ENCODE measurements around the gene CHMP3.
"Not testable (repeated sequence)": the region's sequence is repeated elsewhere in the genome, so short reads cannot be mapped to it uniquely, and the experiment has no call there.

Gene CHMP3

DNA sequence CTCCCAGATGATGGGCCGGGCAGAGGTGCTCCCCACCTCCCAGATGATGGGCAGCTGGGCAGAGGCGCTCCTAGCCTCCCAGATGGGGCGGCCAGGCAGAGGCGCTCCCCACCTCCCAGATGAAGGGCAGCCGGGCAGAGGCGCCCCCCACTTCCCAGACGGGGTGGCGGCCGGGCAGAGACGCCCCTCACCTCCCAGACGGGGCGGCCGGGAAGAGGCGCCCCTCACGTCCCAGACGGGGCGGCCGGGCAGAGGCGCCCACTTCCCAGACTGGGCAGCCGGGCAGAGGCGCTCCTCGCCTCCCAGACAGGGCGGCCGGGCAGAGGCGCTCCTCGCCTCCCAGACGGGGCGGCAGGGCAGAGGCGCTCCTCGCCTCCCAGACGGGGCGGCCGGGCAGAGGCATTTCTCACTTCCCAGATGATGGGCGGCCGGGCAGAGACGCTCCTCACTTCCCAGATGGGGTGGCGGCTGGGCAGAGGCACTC, 14.3 kb downstream of the CHMP3 start:
- not testable (repeated sequence) for DNase-seq

GRCh38 chr2:86548165-86548912, 14.9 kb downstream of the CHMP3 start:
- not testable (repeated sequence) for DNase-seq

DNA sequence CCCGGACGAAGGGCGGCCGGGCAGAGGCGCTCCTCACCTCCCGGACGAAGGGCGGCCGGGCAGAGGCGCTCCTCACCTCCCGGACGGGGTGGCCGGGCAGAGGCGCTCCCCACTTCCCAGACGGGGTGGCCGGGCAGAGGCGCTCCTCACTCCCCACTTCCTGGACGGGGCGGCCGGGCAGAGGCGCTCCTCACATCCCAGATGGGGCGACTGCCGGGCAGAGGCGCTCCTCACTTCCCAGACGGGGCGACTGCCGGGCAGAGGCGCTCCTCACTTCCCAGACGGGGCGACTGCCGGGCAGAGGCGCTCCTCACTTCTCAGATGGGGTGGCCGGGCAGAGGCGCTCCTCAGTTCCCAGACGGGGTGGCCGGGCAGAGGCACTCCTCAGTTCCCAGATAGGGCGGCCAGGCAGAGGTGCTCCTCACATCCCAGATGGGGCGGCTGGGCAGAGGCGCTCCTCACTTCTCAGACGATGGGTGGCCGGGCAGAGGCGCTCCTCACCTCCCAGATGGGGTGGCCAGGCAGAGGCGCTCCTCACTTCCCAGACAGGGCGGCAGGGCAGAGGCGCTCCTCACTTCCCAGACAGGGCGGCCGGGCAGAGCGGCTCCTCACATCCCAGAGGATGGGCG, 17.8 kb downstream of the CHMP3 start:
- DNase-seq: not testable (repeated sequence)

DNA sequence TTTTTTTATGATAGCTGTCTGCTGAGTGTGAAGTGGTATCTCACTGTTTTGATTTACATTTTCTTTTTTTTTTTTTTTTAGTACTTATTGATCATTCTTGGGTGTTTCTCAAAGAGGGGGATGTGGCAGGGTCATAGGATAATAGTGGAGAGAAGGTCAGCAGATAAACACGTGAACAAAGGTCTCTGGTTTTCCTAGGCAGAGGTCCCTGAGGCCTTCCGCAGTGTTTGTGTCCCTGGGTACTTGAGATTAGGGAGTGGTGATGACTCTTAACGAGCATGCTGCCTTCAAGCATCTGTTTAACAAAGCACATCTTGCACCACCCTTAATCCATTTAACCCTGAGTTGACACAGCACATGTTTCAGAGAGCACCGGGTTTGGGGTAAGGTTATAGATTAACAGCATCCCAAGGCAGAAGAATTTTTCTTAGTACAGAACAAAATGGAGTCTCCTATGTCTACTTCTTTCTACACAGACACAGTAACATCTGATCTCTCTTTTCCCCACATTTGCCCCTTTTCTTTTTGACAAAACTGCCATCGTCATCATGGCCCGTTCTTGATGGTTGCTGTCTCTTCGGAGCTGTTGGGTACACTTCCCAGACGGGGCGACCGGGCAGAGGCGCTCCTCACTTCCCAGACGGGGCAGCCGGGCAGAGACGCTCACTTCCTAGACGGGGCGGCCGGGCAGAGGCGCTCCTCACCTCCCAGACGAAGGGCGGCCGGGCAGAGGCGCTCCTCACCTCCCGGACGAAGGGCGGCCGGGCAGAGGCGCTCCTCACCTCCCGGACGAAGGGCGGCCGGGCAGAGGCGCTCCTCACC, 18.8 kb downstream of the CHMP3 start:
- DNase-seq: not testable (repeated sequence)

- no peak for DNase-seq
These were observed 19.4 kb downstream of the CHMP3 start for GRCh38 chr2:86543793-86544192.

DNA sequence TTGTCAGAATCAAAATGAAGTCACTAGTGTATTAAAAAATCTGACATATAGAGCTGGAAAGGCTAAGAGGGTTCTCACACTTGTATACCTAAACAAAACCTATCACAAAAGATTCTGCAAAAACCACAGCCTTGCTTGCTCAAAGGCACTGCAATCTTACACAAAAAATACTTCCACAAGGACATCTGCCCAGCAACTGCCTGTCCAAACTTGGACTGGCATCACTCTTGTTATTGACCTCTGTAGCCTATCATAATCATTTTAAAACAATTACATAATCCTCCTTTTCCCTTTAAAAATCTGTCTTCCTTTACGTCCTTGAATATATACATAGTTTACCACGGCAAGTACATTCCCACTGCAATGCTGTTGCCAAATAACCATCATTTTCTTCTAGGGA, 19.9 kb downstream of the CHMP3 start:
- no peak for DNase-seq

DNA sequence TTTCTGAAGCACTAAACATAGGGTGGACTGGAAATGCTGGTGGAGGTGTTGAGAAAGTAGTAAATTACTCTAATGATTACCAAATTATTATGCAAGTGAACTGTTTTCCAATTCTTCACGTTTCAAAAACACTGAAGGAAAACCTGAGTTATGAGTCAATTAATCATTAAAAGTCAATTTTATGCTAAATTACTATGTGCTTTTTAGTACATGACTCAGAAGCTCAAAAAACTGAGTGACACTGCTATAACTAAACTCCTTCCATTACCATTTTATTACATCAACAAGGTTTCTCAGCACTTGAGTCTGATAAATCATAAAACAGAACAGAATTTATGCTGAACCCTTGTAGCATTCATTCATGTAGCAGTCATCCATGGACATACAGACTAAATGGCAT, 20.4 kb downstream of the CHMP3 start:
- no peak for DNase-seq

GRCh38 chr2:86541334-86541733, 21.9 kb downstream of the CHMP3 start:
- DNase-seq: no peak

- DNase-seq: no peak
These were observed 29.7 kb downstream of the CHMP3 start for GRCh38 chr2:86533589-86533988.

GRCh38 chr2:86525421-86526340, 37.6 kb downstream of the CHMP3 start:
- no peak for DNase-seq

DNA sequence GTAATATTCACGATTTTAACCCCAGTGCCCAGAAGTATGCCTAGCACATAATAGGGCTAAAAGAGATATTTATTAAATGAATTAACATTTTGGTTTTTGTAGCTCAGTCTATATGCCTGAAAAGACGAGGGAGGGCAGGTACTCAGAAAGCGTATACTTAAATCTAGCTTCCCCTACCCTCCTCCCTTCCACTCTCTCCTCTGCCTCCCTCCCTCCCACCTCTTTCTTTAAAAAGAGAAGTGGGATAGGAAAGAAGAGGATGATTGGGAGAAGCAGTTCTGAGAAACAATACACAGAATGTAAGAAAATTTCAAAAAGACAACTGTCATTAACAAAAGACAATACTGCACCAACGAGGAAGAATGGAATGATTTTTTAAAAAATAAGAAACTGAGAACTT, 39.8 kb downstream of the CHMP3 start:
- no peak for DNase-seq

GRCh38 chr2:86522711-86523110, 40.5 kb downstream of the CHMP3 start:
- no peak for DNase-seq

GRCh38 chr2:86521922-86522321, 41.3 kb downstream of the CHMP3 start:
- DNase-seq: no peak

- DNase-seq: peak; percentile 4
These were observed 43.1 kb downstream of the CHMP3 start for GRCh38 chr2:86520153-86520552.

GRCh38 chr2:86519349-86519748, 43.9 kb downstream of the CHMP3 start:
- no peak for DNase-seq

- peak; percentile 9 for DNase-seq
These were observed 44.8 kb downstream of the CHMP3 start for GRCh38 chr2:86518481-86518880.

DNA sequence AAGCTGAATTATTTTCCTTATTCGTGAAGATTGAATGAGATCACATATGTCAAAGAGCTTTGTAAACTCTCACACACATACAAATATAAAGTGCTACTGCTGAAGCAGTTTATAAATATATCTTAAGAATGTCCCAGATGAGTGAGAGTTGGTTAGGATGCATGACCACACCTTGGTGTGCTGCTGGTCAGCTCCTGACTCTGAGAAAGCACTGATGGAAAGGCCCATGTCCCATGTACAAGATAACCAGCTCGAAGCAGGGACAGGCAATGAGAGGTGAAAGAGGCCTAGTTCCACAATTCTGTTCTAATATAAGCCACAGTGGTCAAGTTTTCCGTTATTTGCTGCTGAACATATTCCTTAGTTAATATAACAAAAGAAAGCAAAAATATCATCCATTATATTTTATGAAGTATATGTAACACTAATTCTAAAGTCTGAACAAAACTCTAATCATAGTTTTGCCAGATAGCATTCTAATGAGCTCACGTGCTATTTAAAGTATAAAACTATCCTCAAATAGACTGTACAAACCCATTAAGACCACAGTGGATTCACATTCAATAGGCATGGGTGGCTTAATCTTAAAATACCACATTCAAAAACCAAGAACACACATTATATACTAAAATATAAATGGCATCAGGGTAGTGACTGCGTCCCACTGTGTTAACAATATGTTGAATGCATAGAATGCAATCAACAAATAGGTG, 49.1 kb downstream of the CHMP3 start:
- no peak for DNase-seq

- DNase-seq: no peak
These were observed 50.4 kb downstream of the CHMP3 start for GRCh38 chr2:86512892-86513291.

DNA sequence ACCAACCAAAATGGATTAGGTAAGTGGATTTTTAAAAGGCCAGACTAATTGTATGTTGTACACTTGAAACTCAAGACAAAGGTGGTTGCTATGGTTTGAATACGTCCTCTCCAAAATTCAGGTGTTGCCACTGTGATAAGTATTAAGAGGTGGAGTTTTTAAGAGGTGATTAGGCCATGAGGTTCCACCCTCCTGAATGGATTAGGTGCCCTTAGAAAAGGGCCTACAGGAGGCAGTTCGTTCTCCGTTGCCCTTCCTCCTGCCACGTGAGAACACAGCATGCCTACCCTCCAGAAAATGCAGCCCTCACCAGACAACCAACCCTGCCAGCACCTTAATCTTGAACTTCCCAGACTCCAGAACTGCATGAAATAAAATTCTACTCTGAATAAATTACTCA, 51.2 kb downstream of the CHMP3 start:
- DNase-seq: no peak

- no peak for DNase-seq
These were observed 52.8 kb downstream of the CHMP3 start for GRCh38 chr2:86510436-86510933.

GRCh38 chr2:86507600-86507999, 55.6 kb downstream of the CHMP3 start:
- no peak for DNase-seq
